Measurements from ENCODE around the gene LPIN2. TPM values are rescaled to one million over a fixed set of nuclear protein-coding genes. Genes with fewer than 3 reads are reported as not detected.

The LPIN2 gene
- total RNA-seq, 1 donor from 2014 or later = 118 TPM

- DNase-seq = peak; percentile 75
- no peaks in the 10 kb centered on the region for H3K27me3 Mint-ChIP-seq
- H3K4me3 Mint-ChIP-seq = peak overlapping the region; percentile 76
- H3K9me3 Mint-ChIP-seq = no peaks in the 10 kb centered on the region
- peaks cover 39% of the 10 kb centered on the region for H3K36me3 Mint-ChIP-seq (ENCODE audit: low read depth)
- intact Hi-C loops (cut with micrococcal nuclease) = loop anchor here (5.0 kb wide), 2 partner anchors 307 to 322 kb away; partner anchors contain the start of gene SMCHD1
- peaks cover 73% of the 10 kb centered on the region for H3K4me1 Mint-ChIP-seq
- peak overlapping the region; percentile 90 for H3K27ac Mint-ChIP-seq
Measured at GRCh38 chr18:2964361-2965010, 48.5 kb downstream of the LPIN2 start.

Other genes with a start within 250 kb of the LPIN2 start
- gene EMILIN2, start 166.1 kb downstream of the LPIN2 start, total RNA-seq = 32.4 and 35.5 TPM in 2 replicates
- 0.75 and 1.3 TPM in 2 replicates for gene MYOM1, start 206.8 kb upstream of the LPIN2 start, total RNA-seq
- 337 and 340 TPM in 2 replicates for gene MYL12A, start 234.7 kb upstream of the LPIN2 start, total RNA-seq
- gene MYL12B, start 249.0 kb upstream of the LPIN2 start, total RNA-seq = 239 and 245 TPM in 2 replicates